Erythroblast (primary cell): ENCODE measurements around the gene VASH2.

Experiments
- GATA1 ChIP-seq: IDR thresholded peaks from 2 replicates; pipeline ENCODE4 v1.6.1; 2011; ENCODE audit warnings: low read depth, mild to moderate bottlenecking, control low read depth, low read length, moderate library complexity
- POLR2A ChIP-seq: IDR thresholded peaks from 2 replicates; pipeline ENCODE4 v1.6.1; 2011; ENCODE audit warnings: mild to moderate bottlenecking, low read length

GRCh38 chr1:212955961-212956620 lies 5.8 kb downstream of the VASH2 start:
- TF ChIP-seq POLR2A: no peak
- no peak for TF ChIP-seq GATA1
